ENCODE data around the gene LANCL2. TPM values are rescaled to one million over a fixed set of nuclear protein-coding genes. Genes with fewer than 3 reads are reported as not detected.

The LANCL2 gene
- 13.9 to 21.3 TPM (median 20.4 TPM) in 3 replicates for total RNA-seq
- long read RNA-seq, full-length matches to known transcripts = 30 of 31 reads
- long read RNA-seq, partial matches to known transcripts = 1 of 31 reads
- long read RNA-seq, other reads (novel, unspliced or antisense) = 0 of 31 reads

GRCh38 chr7:55365205-55365674 lies at the start of gene LANCL2:
TSS of gene LANCL2 (plus strand) at chr7:55365337. CDS start at chr7:55366026, 689 bp downstream.
- Mint-ChIP-seq H3K4me3 (ENCODE audit: unreplicated experiment) (peak within 1 kb of the TSS; percentile 90), H3K27me3 (ENCODE audit: low read depth) (no peaks in the 10 kb centered on the region), H3K27ac (ENCODE audit: unreplicated experiment) (peak within 1 kb of the TSS; percentile 98), H3K4me1 (ENCODE audit: low read depth) (peaks cover 34% of the 10 kb centered on the region), H3K9me3 (ENCODE audit: low read depth) (no peaks in the 10 kb centered on the region), H3K36me3 (ENCODE audit: low read depth) (no peaks in the 10 kb centered on the region)
- TF ChIP-seq, protein P1, sequence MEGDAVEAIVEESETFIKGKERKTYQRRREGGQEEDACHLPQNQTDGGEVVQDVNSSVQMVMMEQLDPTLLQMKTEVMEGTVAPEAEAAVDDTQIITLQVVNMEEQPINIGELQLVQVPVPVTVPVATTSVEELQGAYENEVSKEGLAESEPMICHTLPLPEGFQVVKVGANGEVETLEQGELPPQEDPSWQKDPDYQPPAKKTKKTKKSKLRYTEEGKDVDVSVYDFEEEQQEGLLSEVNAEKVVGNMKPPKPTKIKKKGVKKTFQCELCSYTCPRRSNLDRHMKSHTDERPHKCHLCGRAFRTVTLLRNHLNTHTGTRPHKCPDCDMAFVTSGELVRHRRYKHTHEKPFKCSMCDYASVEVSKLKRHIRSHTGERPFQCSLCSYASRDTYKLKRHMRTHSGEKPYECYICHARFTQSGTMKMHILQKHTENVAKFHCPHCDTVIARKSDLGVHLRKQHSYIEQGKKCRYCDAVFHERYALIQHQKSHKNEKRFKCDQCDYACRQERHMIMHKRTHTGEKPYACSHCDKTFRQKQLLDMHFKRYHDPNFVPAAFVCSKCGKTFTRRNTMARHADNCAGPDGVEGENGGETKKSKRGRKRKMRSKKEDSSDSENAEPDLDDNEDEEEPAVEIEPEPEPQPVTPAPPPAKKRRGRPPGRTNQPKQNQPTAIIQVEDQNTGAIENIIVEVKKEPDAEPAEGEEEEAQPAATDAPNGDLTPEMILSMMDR (IDR thresholded peaks at IDR 0.05) = no peak
- DNase-seq (ENCODE audit: low spot score) = no peak

- Mint-ChIP-seq H3K27me3 (ENCODE audit: low read depth) (peaks cover 6% of the 10 kb centered on the region), H3K27ac (ENCODE audit: unreplicated experiment) (peak overlapping the region; percentile 69), H3K4me1 (ENCODE audit: low read depth) (peaks cover 10% of the 10 kb centered on the region), H3K9me3 (ENCODE audit: low read depth) (peaks cover 12% of the 10 kb centered on the region), H3K4me3 (ENCODE audit: unreplicated experiment) (no peak overlapping the region), H3K36me3 (ENCODE audit: low read depth) (peaks cover 6% of the 10 kb centered on the region)
- TF ChIP-seq, protein P1 (IDR thresholded peaks at IDR 0.05) = no peak
- no peak for DNase-seq (ENCODE audit: low spot score)
These were observed 39.8 kb upstream of the LANCL2 start for GRCh38 chr7:55325371-55325792.

- peaks cover 10% of the 10 kb centered on the region for H3K4me1 Mint-ChIP-seq (ENCODE audit: low read depth)
- no peak for DNase-seq (ENCODE audit: low spot score)
- no peak overlapping the region for H3K27ac Mint-ChIP-seq (ENCODE audit: unreplicated experiment)
- H3K4me3 Mint-ChIP-seq (ENCODE audit: unreplicated experiment) = no peak overlapping the region
- TF ChIP-seq, protein P1 (IDR thresholded peaks at IDR 0.05) = no peak
- H3K36me3 Mint-ChIP-seq (ENCODE audit: low read depth) = peaks cover 4% of the 10 kb centered on the region
- peaks cover 6% of the 10 kb centered on the region for H3K27me3 Mint-ChIP-seq (ENCODE audit: low read depth)
- peaks cover 7% of the 10 kb centered on the region for H3K9me3 Mint-ChIP-seq (ENCODE audit: low read depth)
These were observed 38.9 kb upstream of the LANCL2 start for GRCh38 chr7:55326081-55326835.

GRCh38 chr7:55326945-55327626 lies 38.1 kb upstream of the LANCL2 start:
- H3K4me3 Mint-ChIP-seq (ENCODE audit: unreplicated experiment) = no peak overlapping the region
- H3K27me3 Mint-ChIP-seq (ENCODE audit: low read depth) = peaks cover 1% of the 10 kb centered on the region
- no peaks in the 10 kb centered on the region for H3K9me3 Mint-ChIP-seq (ENCODE audit: low read depth)
- TF ChIP-seq, protein P1 (IDR thresholded peaks at IDR 0.05) = no peak
- H3K27ac Mint-ChIP-seq (ENCODE audit: unreplicated experiment) = no peak overlapping the region
- H3K4me1 Mint-ChIP-seq (ENCODE audit: low read depth) = peaks cover 10% of the 10 kb centered on the region
- H3K36me3 Mint-ChIP-seq (ENCODE audit: low read depth) = no peaks in the 10 kb centered on the region
- DNase-seq (ENCODE audit: low spot score) = no peak

DNA sequence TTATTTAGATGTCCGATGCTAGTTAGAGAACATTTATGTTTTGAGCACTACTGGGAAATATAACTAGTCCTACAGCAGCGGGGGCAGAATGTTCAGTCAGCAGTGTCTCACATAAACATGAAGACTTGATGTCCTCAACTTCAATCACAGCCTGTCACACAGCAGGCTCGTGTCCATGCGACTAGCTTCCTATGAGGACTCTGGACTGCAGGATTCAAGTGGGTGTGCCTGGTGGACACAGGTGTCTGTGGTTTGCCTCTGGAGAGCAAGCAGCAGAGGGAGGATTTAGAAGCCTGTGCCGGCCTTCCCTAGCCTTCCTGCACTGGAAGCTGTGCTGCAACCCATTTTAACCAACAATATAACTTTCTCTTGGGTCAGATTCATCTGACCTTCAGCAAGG lies 30.0 kb upstream of the LANCL2 start:
- H3K4me3 Mint-ChIP-seq (ENCODE audit: unreplicated experiment) = no peak overlapping the region
- H3K4me1 Mint-ChIP-seq (ENCODE audit: low read depth) = no peaks in the 10 kb centered on the region
- peaks cover 14% of the 10 kb centered on the region for H3K27me3 Mint-ChIP-seq (ENCODE audit: low read depth)
- no peaks in the 10 kb centered on the region for H3K9me3 Mint-ChIP-seq (ENCODE audit: low read depth)
- no peak for DNase-seq (ENCODE audit: low spot score)
- TF ChIP-seq, protein P1 (IDR thresholded peaks at IDR 0.05) = no peak
- no peaks in the 10 kb centered on the region for H3K36me3 Mint-ChIP-seq (ENCODE audit: low read depth)
- H3K27ac Mint-ChIP-seq (ENCODE audit: unreplicated experiment) = no peak overlapping the region

Measured in chondrocyte (in vitro differentiated cells).